Mesenchymal stem cell (in vitro differentiated cells and primary cell): ENCODE data around the gene FBL.

Source experiments
- DNase-seq: peaks from one replicate; pipeline ENCODE4 v3.0.0-alpha.2; 2013
- H2AFZ ChIP-seq: one replicate; pipeline ENCODE4 v1.6.1; 2013; ENCODE audit warnings: low read depth, mild to moderate bottlenecking, control low read depth, inconsistent platforms, low read length, moderate library complexity
- H2AK5ac ChIP-seq: 2 replicates; pipeline ENCODE4 v1.6.1; 2013; ENCODE audit warnings: low read length, moderate library complexity, mild to moderate bottlenecking, inconsistent platforms; ENCODE audit not compliant: severe bottlenecking
- H2BK120ac ChIP-seq: one replicate; pipeline ENCODE4 v1.6.1; 2013; ENCODE audit warnings: low read depth, mild to moderate bottlenecking, inconsistent platforms, low read length, moderate library complexity
- H2BK12ac ChIP-seq, 2 experiments: one replicate each; pipeline ENCODE4 v1.6.1; 2013; ENCODE audit warnings: inconsistent platforms in 2 of 2, low read length in 2 of 2, mild to moderate bottlenecking in 2 of 2, moderate library complexity in 2 of 2, control low read depth in 1 of 2
- H2BK15ac ChIP-seq: one replicate; pipeline ENCODE4 v1.6.1; 2013; ENCODE audit warnings: mild to moderate bottlenecking, low read depth, inconsistent platforms; ENCODE audit not compliant: poor library complexity, severe bottlenecking
- H2BK5ac ChIP-seq: 2 replicates; pipeline ENCODE4 v1.6.1; 2013; ENCODE audit warnings: low read depth, mild to moderate bottlenecking, low read length, control low read depth, inconsistent platforms; ENCODE audit not compliant: poor library complexity, severe bottlenecking
- H3K14ac ChIP-seq, 2 experiments: one replicate each; pipeline ENCODE4 v1.6.1; 2013; ENCODE audit warnings: inconsistent platforms in 2 of 2, low read length in 2 of 2, control low read depth in 1 of 2, mild to moderate bottlenecking in 1 of 2, moderate library complexity in 1 of 2
- H3K18ac ChIP-seq, 2 experiments: one replicate each; pipeline ENCODE4 v1.6.1; 2013; ENCODE audit warnings: inconsistent platforms in 2 of 2, low read length in 2 of 2, control low read depth in 1 of 2, low read depth in 1 of 2, mild to moderate bottlenecking in 1 of 2
- H3K23ac ChIP-seq, 2 experiments: one replicate each; pipeline ENCODE4 v1.6.1; 2013; ENCODE audit warnings: inconsistent platforms in 2 of 2, low read length in 2 of 2, mild to moderate bottlenecking in 2 of 2, moderate library complexity in 2 of 2, control low read depth in 1 of 2
- H3K27ac ChIP-seq: 2 replicates; pipeline ENCODE4 v1.5.1; 2013; ENCODE audit warnings: mild to moderate bottlenecking, moderate library complexity, low read length, control low read depth, inconsistent platforms; ENCODE audit not compliant: poor library complexity, severe bottlenecking
- H3K27me3 ChIP-seq, 2 experiments: 2 replicates each; pipeline versions ENCODE4 v1.6.1 to v1.7.0; 2013; ENCODE audit warnings: low read length in 2 of 2, mild to moderate bottlenecking in 2 of 2, moderate library complexity in 2 of 2, control low read depth in 1 of 2, inconsistent platforms in 1 of 2; ENCODE audit not compliant: control insufficient read depth in 1 of 2, insufficient read depth in 1 of 2
- H3K36me3 ChIP-seq, 2 experiments: 2 replicates each; pipeline versions ENCODE4 v1.6.1 to v1.7.0; 2013; ENCODE audit warnings: low read length in 2 of 2, control low read depth in 1 of 2, inconsistent platforms in 1 of 2, low read depth in 1 of 2, mild to moderate bottlenecking in 1 of 2; ENCODE audit not compliant: insufficient read depth in 2 of 2, control insufficient read depth in 1 of 2
- H3K4ac ChIP-seq, 2 experiments: one replicate each; pipeline ENCODE4 v1.6.1; 2013; ENCODE audit warnings: inconsistent platforms in 2 of 2, low read length in 2 of 2, mild to moderate bottlenecking in 2 of 2, moderate library complexity in 2 of 2, control low read depth in 1 of 2, low read depth in 1 of 2
- H3K4me1 ChIP-seq: 2 replicates; pipeline ENCODE4 v1.6.1; 2013; ENCODE audit warnings: low read depth, low read length, control low read depth; ENCODE audit not compliant: control insufficient read depth, insufficient read depth
- H3K4me2 ChIP-seq: 2 replicates; pipeline ENCODE4 v1.6.1; 2013; ENCODE audit warnings: low read length, mild to moderate bottlenecking, inconsistent platforms; ENCODE audit not compliant: poor library complexity, severe bottlenecking
- H3K4me3 ChIP-seq, 2 experiments: 2 replicates each; pipeline versions ENCODE4 v1.5.1 to v1.7.0; 2013; ENCODE audit warnings: low read length in 2 of 2, mild to moderate bottlenecking in 2 of 2, control low read depth in 1 of 2, low read depth in 1 of 2; ENCODE audit not compliant: insufficient read depth in 1 of 2
- H3K79me1 ChIP-seq: replicated peaks from 2 replicates; pipeline ENCODE4 v1.6.1; 2013; ENCODE audit warnings: mild to moderate bottlenecking, control low read depth, low read length, inconsistent platforms; ENCODE audit not compliant: poor library complexity, severe bottlenecking
- H3K9ac ChIP-seq: 2 replicates; pipeline ENCODE4 v1.7.0; 2013; ENCODE audit warnings: mild to moderate bottlenecking, low read length, moderate library complexity
- H3K9me3 ChIP-seq: 2 replicates; pipeline ENCODE4 v1.7.0; 2013; ENCODE audit warnings: mild to moderate bottlenecking, low read length; ENCODE audit not compliant: control insufficient read depth
- H4K8ac ChIP-seq: one replicate; pipeline ENCODE4 v1.6.1; 2013; ENCODE audit warnings: inconsistent platforms, mild to moderate bottlenecking, low read length, moderate library complexity
- H4K91ac ChIP-seq: one replicate; pipeline ENCODE4 v1.6.1; 2013; ENCODE audit warnings: mild to moderate bottlenecking, low read length, inconsistent platforms
- WGBS: methylation state at CpG from one replicate; pipeline ENCODE4 v1.1.7; 2013; ENCODE audit warnings: mixed read lengths; 5-methylcytosine and 5-hydroxymethylcytosine counted together

Gene FBL

GRCh38 chr19:39830847-39831246, 15.3 kb downstream of the FBL start:
- no peaks in the 10 kb centered on the region for H3K27me3 ChIP-seq
- no peak overlapping the region for H4K91ac ChIP-seq
- H2BK5ac ChIP-seq, result no peak overlapping the region
- H4K8ac ChIP-seq, result no peak overlapping the region
- H3K4me1 ChIP-seq, result peaks cover 19% of the 10 kb centered on the region
- no peaks in the 10 kb centered on the region for H3K9me3 ChIP-seq
- peak overlapping the region; percentile 21 for H2BK15ac ChIP-seq
- no peak overlapping the region for H2BK12ac ChIP-seq
- H2AK5ac ChIP-seq, result no peak overlapping the region
- H3K23ac ChIP-seq, result no peak overlapping the region
- no peak overlapping the region for H3K4ac ChIP-seq
- no peak overlapping the region for H3K27ac ChIP-seq
- H2AFZ ChIP-seq, result no peak overlapping the region
- DNase-seq, result no peak
- no peak overlapping the region for H3K14ac ChIP-seq
- no peak overlapping the region for H3K18ac ChIP-seq
- no peak overlapping the region for H2BK120ac ChIP-seq
- no peak overlapping the region for H3K4me3 ChIP-seq
- peaks cover 41% of the 10 kb centered on the region for H3K79me1 ChIP-seq
- peaks cover 66 to 71% of the 10 kb centered on the region in 2 experiments for H3K36me3 ChIP-seq
- H3K9ac ChIP-seq, result no peak overlapping the region
- H3K4me2 ChIP-seq, result peak overlapping the region; percentile 6

DNA sequence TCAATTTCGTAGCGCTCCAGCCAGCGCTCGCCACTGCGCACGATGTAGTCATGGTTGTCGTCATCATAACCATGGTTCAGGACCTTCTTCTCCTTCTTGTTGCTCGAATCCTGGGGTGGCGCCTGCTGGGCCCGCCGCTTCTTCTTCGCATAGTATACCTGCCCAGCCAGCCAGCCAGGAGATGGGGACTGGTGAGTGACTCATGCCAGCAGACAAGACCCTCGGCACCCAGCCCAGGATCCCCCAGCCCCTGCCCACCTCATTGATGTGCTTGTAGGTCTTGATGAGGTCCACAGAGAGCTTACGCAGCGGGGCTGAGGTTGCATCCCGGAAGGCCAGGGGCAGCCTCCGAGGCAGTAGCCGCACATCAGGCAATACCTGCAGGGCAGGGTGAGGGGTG, 15.8 kb downstream of the FBL start:
- Histone ChIP-seq H2BK120ac (no peak overlapping the region), H3K9ac (no peak overlapping the region)
- 98% methylated on average over 18 of the region's 18 CpGs for WGBS

GRCh38 chr19:39829702-39830275, 16.4 kb downstream of the FBL start:
- H2BK5ac ChIP-seq, result no peak overlapping the region
- H4K8ac ChIP-seq, result no peak overlapping the region
- peak; percentile 18 for DNase-seq
- H3K4me1 ChIP-seq, result peaks cover 25% of the 10 kb centered on the region
- no peak overlapping the region for H3K18ac ChIP-seq
- no peaks in the 10 kb centered on the region for H3K27me3 ChIP-seq
- no peak overlapping the region for H3K4ac ChIP-seq
- no peak overlapping the region for H3K14ac ChIP-seq
- no peak overlapping the region for H2AFZ ChIP-seq
- H3K36me3 ChIP-seq, result peaks cover 62 to 68% of the 10 kb centered on the region in 2 experiments
- H3K9ac ChIP-seq, result no peak overlapping the region
- H3K23ac ChIP-seq, result no peak overlapping the region
- no peak overlapping the region for H2BK120ac ChIP-seq
- no peak overlapping the region for H2AK5ac ChIP-seq
- H2BK12ac ChIP-seq, result no peak overlapping the region
- no peak overlapping the region for H2BK15ac ChIP-seq
- H4K91ac ChIP-seq, result no peak overlapping the region
- no peaks in the 10 kb centered on the region for H3K9me3 ChIP-seq
- no peak overlapping the region for H3K4me3 ChIP-seq
- H3K79me1 ChIP-seq, result peaks cover 41% of the 10 kb centered on the region
- 91% methylated on average over 10 of the region's 10 CpGs for WGBS
- H3K27ac ChIP-seq, result no peak overlapping the region
- no peak overlapping the region for H3K4me2 ChIP-seq

More for the DNA sequence above, 15.8 kb downstream of the FBL start:
- no peak overlapping the region for H2BK15ac ChIP-seq
- no peak overlapping the region for H3K4me2 ChIP-seq
- no peak overlapping the region for H3K14ac ChIP-seq
- no peak overlapping the region for H2AFZ ChIP-seq
- peaks cover 67 to 68% of the 10 kb centered on the region in 2 experiments for H3K36me3 ChIP-seq
- H3K9me3 ChIP-seq, result no peaks in the 10 kb centered on the region
- H2BK5ac ChIP-seq, result no peak overlapping the region
- no peak overlapping the region for H2BK12ac ChIP-seq
- no peak overlapping the region for H2AK5ac ChIP-seq
- no peaks in the 10 kb centered on the region for H3K27me3 ChIP-seq
- H4K8ac ChIP-seq, result no peak overlapping the region
- no peak overlapping the region for H3K27ac ChIP-seq
- no peak for DNase-seq
- no peak overlapping the region for H4K91ac ChIP-seq
- H3K18ac ChIP-seq, result no peak overlapping the region
- H3K79me1 ChIP-seq, result peaks cover 41% of the 10 kb centered on the region
- H3K4ac ChIP-seq, result no peak overlapping the region
- H3K4me1 ChIP-seq, result peaks cover 20% of the 10 kb centered on the region
- H3K23ac ChIP-seq, result no peak overlapping the region
- no peak overlapping the region for H3K4me3 ChIP-seq

DNA sequence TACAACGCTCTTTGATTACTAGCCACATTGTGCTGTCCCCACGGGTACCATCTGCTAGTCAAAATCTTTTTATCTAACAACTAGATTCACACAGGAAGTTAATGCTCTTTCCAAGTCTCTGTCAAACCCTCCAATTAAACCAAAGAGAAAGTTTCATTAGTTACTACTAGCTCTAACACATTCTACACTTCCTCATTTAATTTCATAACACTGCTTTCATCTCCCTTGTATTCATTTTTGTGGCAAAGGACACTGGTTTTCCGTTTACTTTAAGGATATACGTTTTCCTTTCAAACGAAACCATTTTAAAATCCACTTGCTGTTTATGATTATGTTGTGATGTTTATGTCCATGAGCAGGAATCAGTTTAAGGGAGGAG, 17.5 kb downstream of the FBL start:
- Histone ChIP-seq H3K14ac (no peak overlapping the region), H4K8ac (no peak overlapping the region), H3K36me3 (peaks cover 56 to 64% of the 10 kb centered on the region in 2 experiments), H3K4me1 (peaks cover 25% of the 10 kb centered on the region), H2BK5ac (no peak overlapping the region), H3K4me3 (no peak overlapping the region), H3K4ac (no peak overlapping the region), H2BK15ac (no peak overlapping the region), H3K9ac (no peak overlapping the region), H2AFZ (no peak overlapping the region), H3K27ac (no peak overlapping the region), H2BK12ac (no peak overlapping the region), H3K9me3 (no peaks in the 10 kb centered on the region), H2AK5ac (no peak overlapping the region), H4K91ac (no peak overlapping the region), H3K79me1 (peaks cover 47% of the 10 kb centered on the region), H3K27me3 (no peaks in the 10 kb centered on the region), H3K18ac (no peak overlapping the region), H2BK120ac (no peak overlapping the region), H3K4me2 (no peak overlapping the region), H3K23ac (no peak overlapping the region)
- DNase-seq, result no peak
- 99% methylated on average over 5 of the region's 5 CpGs for WGBS
